ENCODE results near the gene TBC1D2.

DNA sequence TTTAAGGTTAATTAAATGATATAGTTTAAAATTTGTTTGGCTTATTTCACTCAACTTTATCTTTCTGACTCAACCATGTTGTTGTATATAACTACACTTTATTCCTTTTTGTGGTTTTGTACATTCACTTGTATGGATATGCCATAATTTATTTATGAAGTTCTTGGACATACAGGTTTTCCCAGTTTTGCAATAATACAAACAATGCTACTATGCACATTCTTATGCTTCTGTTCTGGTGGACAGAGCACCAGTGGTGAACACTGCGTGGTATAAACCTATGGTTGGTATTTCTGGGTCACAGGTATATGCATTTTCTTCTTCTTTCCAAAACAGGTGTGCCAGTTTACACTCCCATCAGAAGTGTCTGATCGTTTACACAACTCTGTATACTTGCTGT is 100.8 kb downstream of the TBC1D2 start:
- TF ChIP-seq POLR2AphosphoS5 (IDR thresholded peaks at IDR 0.05), result no peak
- TF ChIP-seq POLR2A (IDR thresholded peaks at IDR 0.05), result no peak

Data from upper lobe of left lung (tissue), 4 donors.